Adipocyte (in vitro differentiated cells): ENCODE data around the gene TNS4.
A peak's percentile ranks its signal among the peaks of the same experiment; 100 is the strongest.

Source experiments
- DNase-seq: peaks from one replicate; pipeline ENCODE4 v3.0.0-alpha.2; 2015; ENCODE audit warnings: low read depth
- H3K27me3 ChIP-seq: replicated peaks from 2 replicates; pipeline ENCODE4 v1.7.0; 2013; ENCODE audit warnings: mild to moderate bottlenecking, low read length, moderate library complexity; ENCODE audit not compliant: control insufficient read depth, insufficient read depth
- H3K36me3 ChIP-seq: 2 replicates; pipeline ENCODE4 v1.7.0; 2013; ENCODE audit warnings: low read length, mild to moderate bottlenecking, moderate library complexity; ENCODE audit not compliant: control insufficient read depth, insufficient read depth, severe bottlenecking
- H3K4me1 ChIP-seq: 2 replicates; pipeline ENCODE4 v1.7.0; 2013; ENCODE audit warnings: mild to moderate bottlenecking, low read length, moderate library complexity; ENCODE audit not compliant: control insufficient read depth, insufficient read depth
- H3K4me3 ChIP-seq: 2 replicates; pipeline ENCODE4 v1.7.0; 2013; ENCODE audit warnings: mild to moderate bottlenecking, low read length, moderate library complexity
- H3K9ac ChIP-seq: 2 replicates; pipeline ENCODE4 v1.7.0; 2013; ENCODE audit warnings: mild to moderate bottlenecking, low read length, moderate library complexity
- H3K9me3 ChIP-seq: 2 replicates; pipeline ENCODE4 v1.7.0; 2013; ENCODE audit warnings: mild to moderate bottlenecking, low read length, moderate library complexity; ENCODE audit not compliant: control insufficient read depth

Gene TNS4

GRCh38 chr17:40498281-40499084 is 2.9 kb downstream of the TNS4 start:
- H3K27me3 ChIP-seq, result no peaks in the 10 kb centered on the region
- H3K9ac ChIP-seq, result no peak overlapping the region
- no peak overlapping the region for H3K4me3 ChIP-seq
- no peak for DNase-seq
- H3K4me1 ChIP-seq, result peaks cover 34% of the 10 kb centered on the region
- peaks cover 3% of the 10 kb centered on the region for H3K9me3 ChIP-seq
- no peaks in the 10 kb centered on the region for H3K36me3 ChIP-seq

GRCh38 chr17:40497695-40498094 is 3.7 kb downstream of the TNS4 start:
- DNase-seq, result peak; percentile 65

GRCh38 chr17:40496634-40497420 is 4.6 kb downstream of the TNS4 start:
- Histone ChIP-seq H3K4me3 (no peak overlapping the region), H3K4me1 (peaks cover 37% of the 10 kb centered on the region)

More at GRCh38 chr17:40497695-40498094, 3.7 kb downstream of the TNS4 start:
- H3K36me3 ChIP-seq, result no peaks in the 10 kb centered on the region
- H3K9ac ChIP-seq, result no peak overlapping the region
- no peak overlapping the region for H3K4me3 ChIP-seq
- no peaks in the 10 kb centered on the region for H3K27me3 ChIP-seq
- H3K9me3 ChIP-seq, result no peaks in the 10 kb centered on the region
- H3K4me1 ChIP-seq, result peaks cover 37% of the 10 kb centered on the region

DNA sequence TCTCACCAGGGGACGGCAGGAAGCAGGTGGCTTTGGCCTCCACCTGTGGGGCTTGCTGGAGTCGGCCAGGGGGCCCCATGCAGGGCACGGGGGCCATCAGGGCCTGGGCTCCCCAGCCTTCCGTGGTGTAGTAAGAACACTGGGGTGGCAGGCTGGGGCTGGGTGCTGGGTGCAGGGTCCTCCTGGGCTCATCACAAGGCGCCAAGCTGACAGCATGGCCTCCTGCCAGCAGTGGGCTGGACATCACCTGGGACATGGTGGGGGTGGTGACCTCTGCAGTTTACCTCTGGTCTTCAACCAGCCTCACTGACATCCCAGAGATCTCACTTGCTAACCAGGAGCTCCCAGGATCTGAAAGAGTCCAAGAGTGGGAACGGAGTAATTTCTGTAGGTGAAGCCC is 5.3 kb downstream of the TNS4 start:
- Histone ChIP-seq H3K27me3 (no peaks in the 10 kb centered on the region), H3K4me1 (peaks cover 37% of the 10 kb centered on the region), H3K36me3 (no peaks in the 10 kb centered on the region), H3K4me3 (no peak overlapping the region), H3K9ac (no peak overlapping the region), H3K9me3 (no peaks in the 10 kb centered on the region)
- DNase-seq, result no peak

More at GRCh38 chr17:40496634-40497420, 4.6 kb downstream of the TNS4 start:
- DNase-seq, result no peak
- H3K9ac ChIP-seq, result no peak overlapping the region
- H3K36me3 ChIP-seq, result no peaks in the 10 kb centered on the region
- H3K27me3 ChIP-seq, result no peaks in the 10 kb centered on the region
- no peaks in the 10 kb centered on the region for H3K9me3 ChIP-seq

- Histone ChIP-seq H3K9ac (no peak overlapping the region), H3K27me3 (no peaks in the 10 kb centered on the region), H3K9me3 (no peaks in the 10 kb centered on the region), H3K4me3 (no peak overlapping the region), H3K36me3 (no peaks in the 10 kb centered on the region), H3K4me1 (peaks cover 42% of the 10 kb centered on the region)
- DNase-seq, result no peak
Measured at GRCh38 chr17:40495140-40495539, 6.3 kb downstream of the TNS4 start.

- H3K9me3 ChIP-seq, result no peaks in the 10 kb centered on the region
- no peak for DNase-seq
- H3K4me3 ChIP-seq, result no peak overlapping the region
- H3K27me3 ChIP-seq, result no peaks in the 10 kb centered on the region
- H3K9ac ChIP-seq, result peak overlapping the region; percentile 45
- H3K4me1 ChIP-seq, result peaks cover 34% of the 10 kb centered on the region
- H3K36me3 ChIP-seq, result no peaks in the 10 kb centered on the region
Measured at GRCh38 chr17:40493697-40494096, 7.7 kb downstream of the TNS4 start.

DNA sequence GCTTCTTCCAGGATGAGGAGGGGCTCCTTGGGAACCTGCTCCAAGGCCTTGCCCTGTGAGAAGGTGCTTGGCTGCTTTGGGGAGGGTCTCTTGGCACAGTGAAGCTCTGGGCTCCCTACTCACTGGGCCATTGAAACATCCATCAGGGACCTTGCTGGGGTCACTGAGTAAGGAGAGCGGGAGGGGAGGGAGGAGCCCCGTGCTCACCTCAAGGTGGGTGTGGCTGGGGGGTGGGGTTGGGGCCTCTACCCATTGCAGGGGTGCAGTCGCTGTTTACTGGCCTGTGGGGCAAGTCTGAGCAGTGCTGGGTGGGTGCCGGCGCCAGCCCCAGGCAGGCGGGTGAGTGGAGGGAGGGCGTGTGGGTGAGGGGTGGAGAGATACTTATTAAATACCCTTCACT is 9.9 kb downstream of the TNS4 start:
- DNase-seq, result no peak
- H3K4me1 ChIP-seq, result peaks cover 38% of the 10 kb centered on the region
- H3K9me3 ChIP-seq, result no peaks in the 10 kb centered on the region
- no peak overlapping the region for H3K4me3 ChIP-seq
- no peaks in the 10 kb centered on the region for H3K27me3 ChIP-seq
- no peaks in the 10 kb centered on the region for H3K36me3 ChIP-seq
- no peak overlapping the region for H3K9ac ChIP-seq

DNA sequence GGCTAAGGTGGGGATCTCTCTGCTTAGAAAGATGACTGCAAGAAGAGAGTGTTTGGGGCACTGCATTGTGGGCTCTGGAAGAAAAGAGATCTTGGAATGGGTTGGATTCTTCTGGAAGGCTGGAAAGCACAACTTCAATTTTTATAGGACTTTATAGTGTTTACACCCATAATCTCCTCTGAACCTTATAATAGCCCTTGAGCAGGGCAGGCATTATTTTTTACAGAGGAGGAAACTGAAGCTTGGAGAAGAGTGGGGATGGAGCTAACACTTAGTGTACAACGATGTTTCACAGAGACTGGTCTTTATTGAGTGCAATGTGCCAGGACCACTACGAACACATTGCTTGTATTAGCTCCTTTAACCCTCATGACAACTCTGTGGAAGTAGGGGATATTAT is 10.4 kb downstream of the TNS4 start:
- DNase-seq, result no peak
- Histone ChIP-seq H3K9ac (peak overlapping the region; percentile 37), H3K9me3 (no peaks in the 10 kb centered on the region), H3K27me3 (no peaks in the 10 kb centered on the region), H3K4me1 (peaks cover 42% of the 10 kb centered on the region), H3K36me3 (no peaks in the 10 kb centered on the region), H3K4me3 (no peak overlapping the region)

DNA sequence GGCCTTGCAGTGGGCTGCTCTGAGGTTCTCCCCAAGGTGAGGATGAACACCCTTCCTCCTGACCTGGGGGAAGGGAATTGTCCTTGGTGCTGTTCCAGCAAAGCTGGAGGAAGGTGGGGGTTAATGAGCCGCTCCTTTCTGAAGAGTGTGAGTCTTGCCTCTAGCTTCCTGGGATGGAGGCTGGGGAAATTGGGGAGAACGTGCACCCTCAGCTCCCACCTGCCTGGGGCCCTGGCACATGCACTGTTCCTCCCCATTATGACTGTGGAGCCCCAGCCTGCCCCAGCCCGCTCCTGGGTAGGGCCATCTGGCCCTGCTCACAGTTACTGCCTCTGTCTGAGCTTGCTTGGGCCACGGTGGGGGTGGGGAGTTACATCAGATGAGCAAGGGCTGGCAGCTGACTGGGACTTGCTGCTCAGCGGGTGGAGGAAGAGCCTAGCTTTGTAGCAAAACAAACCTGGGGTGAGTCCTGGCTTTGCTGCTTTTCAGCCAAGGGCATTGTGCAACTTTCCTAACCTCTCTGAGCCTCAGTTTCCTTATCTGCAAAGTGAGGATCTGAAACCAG is 11.1 kb downstream of the TNS4 start:
- peaks cover 48% of the 10 kb centered on the region for H3K4me1 ChIP-seq
- peak overlapping the region; percentile 37 for H3K9ac ChIP-seq
- no peak overlapping the region for H3K4me3 ChIP-seq
- H3K27me3 ChIP-seq, result no peaks in the 10 kb centered on the region
- no peaks in the 10 kb centered on the region for H3K36me3 ChIP-seq
- no peaks in the 10 kb centered on the region for H3K9me3 ChIP-seq
- DNase-seq, result peak; percentile 57

DNA sequence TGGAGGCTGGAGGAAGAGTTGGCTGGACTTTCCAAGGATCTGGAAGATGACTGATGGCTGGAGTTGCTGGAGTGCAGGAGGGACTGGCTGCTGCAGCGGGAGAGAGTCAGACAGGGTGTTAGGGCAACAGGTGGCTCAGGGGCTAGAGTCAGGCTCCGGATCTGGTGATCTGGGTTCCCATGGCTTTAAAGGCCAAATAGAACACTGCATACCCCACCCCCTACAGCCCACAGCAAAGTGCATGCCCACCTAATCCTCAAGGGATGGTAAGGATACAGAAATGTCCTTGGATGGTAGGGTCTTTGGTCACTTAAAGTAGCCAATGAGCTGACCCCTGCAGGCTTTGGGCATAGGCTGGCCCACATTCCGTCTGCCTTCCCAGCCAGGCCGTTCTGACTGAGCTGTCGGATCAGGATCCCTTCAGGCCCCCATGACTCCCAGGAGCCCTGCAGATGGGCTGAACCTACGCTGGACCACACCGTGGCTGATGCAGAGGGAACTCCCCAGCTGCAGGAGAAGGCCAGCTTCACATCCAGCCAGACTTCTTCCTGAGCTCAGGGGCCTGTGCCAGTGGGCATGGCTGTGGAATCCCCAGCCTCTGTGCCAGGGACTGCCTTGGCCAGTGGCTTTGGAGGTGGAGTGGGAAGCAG is 13.9 kb downstream of the TNS4 start:
- no peaks in the 10 kb centered on the region for H3K9me3 ChIP-seq
- peak overlapping the region; percentile 42 for H3K4me3 ChIP-seq
- peak overlapping the region; percentile 68 for H3K9ac ChIP-seq
- H3K36me3 ChIP-seq, result no peaks in the 10 kb centered on the region
- peaks cover 46% of the 10 kb centered on the region for H3K4me1 ChIP-seq
- no peaks in the 10 kb centered on the region for H3K27me3 ChIP-seq
- DNase-seq, result no peak
